Measurements from ENCODE around the gene KY.

KY gene

DNA sequence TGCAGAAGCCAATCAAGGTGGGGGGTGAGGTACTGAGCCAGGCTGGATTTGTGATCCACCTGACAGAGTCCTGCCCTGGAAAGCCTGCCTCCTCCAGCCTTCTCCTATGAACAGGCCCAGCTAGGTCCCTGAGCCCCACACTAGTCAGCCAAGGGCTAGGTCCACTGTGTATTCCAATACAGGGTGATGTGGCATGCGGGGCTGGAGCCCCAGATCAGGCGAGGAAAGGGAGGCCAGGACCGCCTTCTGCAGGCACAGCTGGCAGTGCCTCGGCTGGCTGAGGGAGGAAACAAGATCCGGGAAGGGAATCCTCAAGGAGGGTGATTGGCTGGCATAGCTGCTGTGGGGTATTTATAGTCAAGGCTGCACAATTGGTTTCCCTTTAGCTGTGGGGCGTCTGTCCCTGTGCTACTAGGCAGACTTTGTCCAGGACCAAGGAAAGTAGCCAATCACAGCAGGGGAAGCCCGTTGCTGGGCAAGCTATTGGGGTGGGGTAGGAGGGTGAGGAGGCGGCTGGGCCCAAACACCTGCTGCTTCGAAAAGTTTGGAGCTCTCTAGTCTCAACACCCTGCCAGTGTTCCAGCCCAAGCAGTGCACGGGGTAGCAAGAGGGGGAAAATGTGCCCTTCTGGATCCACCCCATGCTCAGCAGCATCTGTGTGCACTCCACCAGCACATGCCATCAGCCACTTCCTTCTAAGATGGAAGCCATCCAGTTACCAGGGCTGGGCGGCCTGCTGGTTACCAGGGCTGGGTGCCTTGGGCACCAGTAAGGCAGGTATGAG, 5.9 kb downstream of the KY start:
- DNase-seq = no peak

GRCh38 chr3:134643150-134643675, 7.6 kb downstream of the KY start:
- no peak for DNase-seq

DNA sequence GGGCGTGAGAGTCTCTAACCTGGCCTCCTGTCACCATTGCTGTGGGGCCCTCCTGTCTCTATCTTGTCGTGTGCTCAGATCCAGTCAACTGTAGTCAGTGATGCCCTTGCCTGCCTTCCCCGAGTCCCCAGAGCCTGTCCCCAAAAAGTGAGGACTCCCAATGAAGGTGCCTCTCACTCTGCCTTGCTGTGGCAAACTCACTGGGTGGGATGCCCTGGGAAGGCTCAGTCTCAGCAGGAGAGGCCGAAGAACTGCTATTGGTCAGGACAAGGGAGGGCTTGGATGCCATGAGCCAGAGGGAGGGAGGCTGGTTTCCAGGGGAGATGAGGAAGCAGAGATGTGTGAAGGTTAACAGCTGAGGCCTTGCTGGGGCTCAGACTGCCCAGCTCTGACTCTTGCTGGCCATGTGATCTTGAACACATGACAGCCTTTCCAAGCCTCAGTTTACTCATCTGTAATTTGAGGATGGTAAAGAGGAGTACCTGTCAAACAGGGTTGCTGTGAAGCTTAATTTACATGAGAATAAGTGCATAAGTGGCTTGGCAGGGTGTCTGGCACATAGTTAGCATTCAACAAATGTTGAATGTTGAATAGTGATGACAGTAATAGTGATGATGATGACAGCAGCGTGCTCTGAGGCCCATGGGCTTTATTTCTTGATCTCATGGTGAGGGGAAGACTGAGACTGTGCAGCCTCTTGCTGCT, 8.2 kb downstream of the KY start:
- no peak for DNase-seq

GRCh38 chr3:134641671-134642300, 9.0 kb downstream of the KY start:
- no peak for DNase-seq

GRCh38 chr3:134640872-134641470, 9.9 kb downstream of the KY start:
- DNase-seq = no peak

DNA sequence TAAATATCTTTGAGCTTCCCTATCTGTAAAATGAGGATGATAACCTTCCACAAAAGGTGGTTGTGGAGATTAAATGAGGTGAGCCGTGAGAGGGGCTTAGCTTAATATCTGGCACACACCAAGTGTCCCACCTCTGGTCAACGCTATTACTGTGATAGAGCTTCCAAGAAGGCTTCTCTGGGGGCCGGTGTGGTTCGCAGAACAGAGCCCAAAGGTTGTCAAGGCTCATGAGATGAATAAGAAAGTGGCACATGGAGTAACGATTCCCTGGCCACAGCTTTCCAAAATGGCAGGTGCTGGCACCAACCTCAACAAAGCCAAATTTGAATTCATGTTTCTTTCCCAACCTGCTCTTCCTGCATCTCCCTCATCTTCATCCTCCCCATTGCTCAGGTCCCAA, 10.4 kb downstream of the KY start:
- DNase-seq = no peak

DNA sequence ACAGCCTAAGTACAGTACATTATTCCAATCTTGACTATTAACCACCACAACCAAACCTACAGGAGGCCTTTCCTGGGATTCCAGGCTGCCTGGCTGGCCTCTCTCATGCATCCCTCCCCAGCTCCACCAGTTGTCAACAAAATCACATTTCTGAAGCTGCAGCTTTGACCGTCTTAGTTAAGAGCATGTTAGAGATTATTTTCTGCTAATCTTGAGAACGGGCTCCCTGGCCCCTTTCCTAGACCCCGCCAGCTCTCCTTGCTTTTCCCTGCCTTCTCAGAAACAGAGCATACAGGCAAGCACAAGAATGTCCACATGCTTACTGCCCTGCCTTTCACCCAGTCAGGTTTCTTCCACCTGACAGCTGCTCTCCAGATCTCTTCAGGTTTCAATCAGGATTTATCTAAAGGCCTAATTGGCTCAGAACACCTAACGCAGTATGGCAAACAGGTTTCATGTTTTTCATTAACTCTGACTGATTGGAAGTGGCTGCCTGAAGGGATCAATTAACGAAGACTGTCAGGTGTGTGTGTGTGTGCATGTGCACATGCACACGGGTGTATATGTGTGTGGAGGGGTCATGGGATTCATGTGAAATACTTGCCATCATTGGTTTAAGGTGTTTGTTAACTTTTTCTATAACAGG, 12.3 kb downstream of the KY start:
- DNase-seq = no peak

GRCh38 chr3:134636406-134636805, 14.4 kb downstream of the KY start:
- DNase-seq = no peak

- no peak for DNase-seq
These were observed 20.3 kb downstream of the KY start for GRCh38 chr3:134630506-134630905.

DNA sequence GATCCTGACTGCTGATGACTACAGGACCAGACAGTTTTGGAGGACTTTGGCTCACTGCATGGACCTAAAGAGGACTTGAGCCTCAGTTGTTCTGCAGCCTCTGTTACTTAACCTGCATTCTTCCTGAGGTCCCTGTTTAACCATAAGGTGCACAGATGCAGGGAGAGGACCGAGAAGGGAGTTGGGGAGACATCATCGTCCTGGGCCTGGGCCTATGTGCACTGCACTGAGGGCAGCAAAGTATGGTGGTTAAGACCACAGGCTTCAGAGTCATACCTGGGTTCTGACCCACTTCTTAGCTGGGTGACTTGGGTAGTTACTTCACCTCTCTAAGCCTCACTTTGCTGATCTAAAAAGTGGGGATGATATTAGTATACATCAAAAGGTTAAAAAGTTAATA, 21.9 kb downstream of the KY start:
- DNase-seq = no peak

DNA sequence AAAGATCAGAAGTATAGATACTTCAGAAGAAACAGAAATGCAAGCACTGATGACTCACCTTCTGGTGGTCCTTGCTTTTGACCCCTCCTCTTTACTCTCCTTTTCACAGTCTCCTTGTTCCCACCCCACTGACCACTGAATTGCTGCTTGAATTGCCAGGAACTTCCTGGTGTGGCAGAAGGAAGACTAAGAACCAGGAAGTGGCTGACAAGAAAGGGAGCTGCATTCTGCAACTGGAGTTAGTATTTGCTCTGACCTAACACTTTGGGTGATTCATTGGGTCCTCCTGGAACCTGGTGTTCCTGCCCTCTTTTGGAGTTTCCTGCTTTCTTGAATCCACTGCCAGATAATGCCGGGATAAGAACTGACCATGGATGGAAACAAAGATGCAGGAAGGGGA, 23.0 kb downstream of the KY start:
- DNase-seq = no peak

GRCh38 chr3:134625885-134626741, 24.7 kb downstream of the KY start:
- DNase-seq = no peak

GRCh38 chr3:134625462-134625861, 25.4 kb downstream of the KY start:
- no peak for DNase-seq

DNA sequence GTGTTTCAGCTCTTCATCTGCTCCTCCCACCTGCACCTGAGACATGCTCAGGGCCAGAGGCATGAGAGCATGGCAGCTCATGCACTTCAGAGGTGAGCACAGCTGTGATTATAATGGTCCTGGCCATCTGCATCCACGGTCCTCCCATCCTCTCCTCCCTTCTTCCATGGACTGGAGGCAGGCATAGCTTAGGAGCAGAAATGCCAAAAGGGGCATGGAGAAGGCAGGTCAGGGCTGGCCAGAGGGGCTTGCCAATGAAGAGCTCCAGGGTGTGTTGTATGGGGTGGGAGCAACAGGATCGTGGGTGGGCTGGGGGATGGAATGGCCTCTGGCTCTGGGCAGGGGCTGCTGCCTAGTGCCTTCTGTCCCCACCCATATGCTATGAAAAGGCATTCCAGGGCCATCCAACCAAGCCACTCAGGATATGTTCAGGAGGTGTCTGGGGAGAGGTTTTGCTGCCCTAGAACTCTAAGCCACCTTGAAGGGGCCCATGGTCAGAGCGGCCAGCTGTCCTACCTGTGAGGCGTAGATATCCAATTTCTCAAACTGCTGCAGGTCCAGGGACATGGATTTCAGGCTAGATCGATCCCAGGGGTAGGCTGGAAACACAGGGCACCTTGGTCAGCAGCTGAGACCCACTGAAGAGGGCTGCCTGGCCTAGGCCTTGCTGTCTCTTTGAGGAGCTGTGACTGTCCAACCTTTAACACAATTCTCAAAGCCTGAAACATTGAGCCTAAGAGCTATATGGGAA, 26.1 kb downstream of the KY start:
- no peak for DNase-seq

DNA sequence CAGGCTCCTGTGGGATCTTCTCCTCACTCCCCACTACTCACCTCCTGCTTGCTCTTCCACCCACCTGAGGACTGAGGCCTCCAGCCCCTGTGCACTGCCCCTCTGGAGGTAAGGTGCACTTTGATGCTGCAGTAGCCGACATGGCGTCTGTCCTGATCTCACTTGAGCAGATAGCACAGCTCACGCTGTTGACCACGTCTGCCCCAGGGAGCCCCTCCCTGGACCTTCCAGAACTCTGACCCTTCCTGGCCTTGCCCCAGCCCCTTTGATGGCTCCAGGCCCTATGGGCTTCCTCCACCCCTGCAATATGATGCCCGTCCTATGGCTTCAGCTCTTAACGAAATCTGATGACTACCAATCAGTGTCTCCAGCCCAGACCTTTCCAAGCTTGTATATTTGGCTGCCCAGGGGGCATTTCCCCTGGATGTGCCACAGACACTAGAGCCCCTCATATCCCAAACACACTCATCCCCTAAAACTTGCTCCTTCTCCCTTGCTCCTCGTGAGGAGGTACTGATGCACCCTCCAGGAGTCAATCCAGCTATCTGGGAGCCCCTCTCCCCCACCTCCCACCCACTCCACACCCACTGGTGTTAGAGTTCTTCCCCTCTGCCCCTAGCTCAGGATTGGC, 27.1 kb downstream of the KY start:
- DNase-seq = no peak

- DNase-seq = no peak
These were observed 27.9 kb downstream of the KY start for GRCh38 chr3:134622806-134623365.

- DNase-seq = no peak
These were observed 29.0 kb downstream of the KY start for GRCh38 chr3:134621854-134622253.

GRCh38 chr3:134620476-134621115, 30.2 kb downstream of the KY start:
- DNase-seq = no peak

GRCh38 chr3:134619884-134620445, 30.9 kb downstream of the KY start:
- DNase-seq = no peak

DNA sequence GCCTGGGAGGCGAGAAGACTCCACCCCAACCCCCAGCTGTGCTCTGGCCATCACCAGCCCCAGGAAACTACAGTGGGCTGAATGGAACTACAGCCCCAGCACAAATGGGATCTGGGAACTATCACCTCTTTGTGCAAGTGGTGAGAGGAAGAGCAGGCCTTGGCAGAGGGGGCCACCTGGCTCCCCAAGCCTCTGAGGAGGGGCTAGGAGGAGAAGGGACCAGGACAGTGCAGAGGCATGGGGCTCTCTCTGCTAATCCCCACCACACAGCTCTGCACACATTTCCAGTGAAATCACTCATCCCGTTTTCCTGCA, 31.6 kb downstream of the KY start:
- no peak for DNase-seq
